GM12873 (cell line): ENCODE measurements around the gene TRIP10.

Experiments
- CTCF ChIP-seq: IDR thresholded peaks from 2 replicates; pipeline ENCODE4 v1.5.1; 2012; ENCODE audit warnings: low read depth, mild to moderate bottlenecking, moderate library complexity, low read length, control low read depth; ENCODE audit not compliant: insufficient read depth; ENCODE audit errors: missing control alignments

The TRIP10 gene

GRCh38 chr19:6779206-6779605 is 39.7 kb downstream of the TRIP10 start:
- TF ChIP-seq CTCF, result no peak

DNA sequence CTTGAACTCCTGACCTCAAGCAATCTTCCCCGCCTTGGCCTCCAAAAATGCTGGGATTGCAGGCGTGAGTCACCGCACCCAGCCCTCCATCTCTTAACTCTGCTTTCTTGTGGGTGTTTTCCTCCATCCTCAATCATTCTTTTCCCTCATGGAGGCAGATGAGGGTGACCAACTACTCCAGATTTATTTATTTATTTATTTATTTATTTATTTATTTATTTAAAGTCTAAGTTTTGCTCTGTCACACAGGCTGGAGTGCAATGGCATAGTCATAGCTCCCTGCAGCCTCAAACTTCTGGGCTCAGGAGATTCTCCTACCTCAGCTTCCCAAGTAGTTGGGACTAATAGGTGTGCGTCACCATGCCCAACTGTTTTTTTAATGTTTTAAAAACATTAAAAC is 47.9 kb downstream of the TRIP10 start:
- TF ChIP-seq CTCF, result no peak

DNA sequence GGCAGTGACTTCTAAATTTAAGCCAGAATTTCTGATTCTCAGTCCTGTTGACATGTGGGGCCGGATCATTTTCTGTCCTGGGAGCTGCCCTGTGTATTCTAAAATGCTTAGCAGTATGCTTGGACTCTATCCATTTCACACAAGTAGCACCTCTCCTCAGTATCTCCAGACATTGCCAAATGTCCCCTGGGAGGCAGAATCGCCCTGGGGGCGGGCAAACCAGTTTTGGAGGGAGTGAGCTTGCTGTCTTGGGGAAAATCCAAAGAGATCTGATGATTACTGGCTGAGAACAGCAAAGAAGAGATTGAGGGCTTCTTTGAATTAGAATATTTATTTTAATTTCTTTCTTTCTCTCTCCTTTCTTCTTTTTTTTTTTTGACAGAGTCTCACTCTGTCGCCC is 49.4 kb downstream of the TRIP10 start:
- TF ChIP-seq CTCF, result no peak

GRCh38 chr19:6790194-6791128 is 51.0 kb downstream of the TRIP10 start:
- TF ChIP-seq CTCF, result no peak

DNA sequence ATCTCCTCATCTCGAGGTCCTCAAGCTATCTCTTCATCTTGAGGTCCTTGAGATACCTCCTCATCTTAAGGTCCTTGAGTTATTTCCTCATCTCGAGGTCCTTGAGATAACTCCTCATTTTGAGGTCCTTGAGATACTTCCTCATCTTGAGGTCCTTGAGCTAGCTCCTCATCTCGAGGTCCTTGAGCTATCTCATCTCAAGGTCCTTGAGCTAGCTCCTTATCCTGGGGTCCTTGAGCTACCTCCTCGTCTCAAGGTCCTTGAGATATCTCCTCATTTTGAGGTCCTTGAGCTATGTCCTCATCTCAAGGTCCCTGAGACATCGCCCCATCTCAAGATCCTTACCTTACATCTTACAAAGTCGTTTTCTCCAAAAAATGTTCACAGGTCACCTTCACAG is 51.8 kb downstream of the TRIP10 start:
- no peak for TF ChIP-seq CTCF

GRCh38 chr19:6793411-6793810 is 53.9 kb downstream of the TRIP10 start:
- no peak for TF ChIP-seq CTCF

DNA sequence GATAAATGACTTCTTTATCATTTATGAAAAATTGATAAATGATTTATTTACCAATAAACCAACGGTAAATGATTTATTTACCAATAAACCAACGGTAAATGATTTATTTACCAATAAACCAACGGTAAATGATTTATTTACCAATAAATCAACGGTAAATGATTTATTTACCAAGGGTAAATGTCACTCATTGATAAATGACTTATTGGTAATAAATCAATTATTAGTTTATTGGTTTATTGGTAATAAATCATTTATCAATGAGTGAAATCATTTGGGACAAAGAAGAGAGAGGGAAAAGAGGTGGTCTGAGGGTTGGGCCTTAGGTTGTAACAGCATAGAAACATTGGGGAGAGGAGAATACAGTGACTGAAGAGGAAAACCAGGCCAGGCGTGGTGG is 54.5 kb downstream of the TRIP10 start:
- TF ChIP-seq CTCF, result no peak
